ENCODE data around the gene SCAF1.

SCAF1 gene

GRCh38 chr19:49704888-49705642 lies 63.1 kb downstream of the SCAF1 start:
- TF ChIP-seq GATA2 (IDR thresholded peaks at IDR 0.05; ENCODE audit: low read depth, low read length) = no peak

GRCh38 chr19:49705919-49706318 lies 63.9 kb downstream of the SCAF1 start:
- TF ChIP-seq GATA3 (IDR thresholded peaks at IDR 0.05; ENCODE audit: low read depth, low read length) (no peak), GATA2 (IDR thresholded peaks at IDR 0.05; ENCODE audit: low read depth, low read length) (no peak)
